ENCODE data around the gene GFY. TPM values are rescaled to one million over a fixed set of nuclear protein-coding genes. Genes with fewer than 3 reads are reported as not detected.

Gene GFY
- total and polyA plus RNA-seq, 9 of the 15 experiments (the other 6 are each of a cell fraction or from before 2014, with no cell fraction given), result 0.06 to 0.40 (median 0.19) TPM; not detected in 3

- TF ChIP-seq CEBPG (CRISPR knock-in tag; IDR thresholded peaks at IDR 0.05) (no peak), CEBPG (tag; conservative IDR thresholded peaks at IDR 0.05 in 1 of 2, IDR thresholded peaks at IDR 0.05 in 1 of 2) (no peak), NCOR1 (IDR thresholded peaks at IDR 0.05) (no peak), SMC3 (conservative IDR thresholded peaks at IDR 0.05; ENCODE audit: insufficient read depth, low read depth, low read length) (peak; percentile 43), ZNF778 (CRISPR knock-in tag; IDR thresholded peaks at IDR 0.05) (no peak), ZNF263 (CRISPR knock-in tag; IDR thresholded peaks at IDR 0.05; ENCODE audit: borderline replicate concordance) (peak; percentile 38; the same call in 1 of the 2 replicates), SREBF2 (CRISPR knock-in tag; IDR thresholded peaks at IDR 0.05) (no peak), NELFE (IDR thresholded peaks at IDR 0.05; ENCODE audit: insufficient read depth, insufficient read length) (no peak), PCBP1 (IDR thresholded peaks at IDR 0.05; ENCODE audit: low read depth, low read length, poor library complexity, severe bottlenecking) (no peak), ELK3 (CRISPR knock-in tag; IDR thresholded peaks at IDR 0.05) (no peak), ZNF696 (CRISPR knock-in tag; conservative IDR thresholded peaks at IDR 0.05) (no peak), ZBTB43 (CRISPR knock-in tag; IDR thresholded peaks at IDR 0.05) (no peak), STAT5B (CRISPR knock-in tag; IDR thresholded peaks at IDR 0.05) (no peak), ZNF512 (tag; IDR thresholded peaks at IDR 0.05) (no peak), SIN3A (IDR thresholded peaks at IDR 0.05; ENCODE audit: borderline replicate concordance in 2 of 2, control insufficient read depth in 1 of 2, low read depth in 2 of 2, low read length in 2 of 2) (no peak), ESRRB (CRISPR knock-in tag; IDR thresholded peaks at IDR 0.05; ENCODE audit: borderline replicate concordance) (no peak), MAFK (IDR thresholded peaks at IDR 0.05; ENCODE audit: low read length) (no peak), ZNF584 (CRISPR knock-in tag; IDR thresholded peaks at IDR 0.05; ENCODE audit: low read depth) (no peak), TEAD4 (IDR thresholded peaks at IDR 0.05; ENCODE audit: low read length) (no peak), TEAD4 (CRISPR knock-in tag; IDR thresholded peaks at IDR 0.05; ENCODE audit: borderline replicate concordance) (no peak), GABPB1 (CRISPR knock-in tag; IDR thresholded peaks at IDR 0.05) (0 out of 2 replicates have a peak, but pooled peaks have one; percentile 16), NONO (IDR thresholded peaks at IDR 0.05; ENCODE audit: low read depth in 2 of 2, low read length in 1 of 2) (no peak), SREBF1 (IDR thresholded peaks at IDR 0.05; ENCODE audit: borderline replicate concordance, low read depth, low read length) (no peak), POLR3A (IDR thresholded peaks at IDR 0.05; ENCODE audit: borderline replicate concordance, extremely low read depth, insufficient read depth, insufficient read length) (no peak)
Observed at GRCh38 chr19:49475995-49476880, 51.0 kb downstream of the GFY start (continued).
